RPMI7951 (cell line): ENCODE data around the gene RPS8. TPM values are rescaled to one million over a fixed set of nuclear protein-coding genes. Genes with fewer than 3 reads are reported as not detected.
"Not testable (repeated sequence)": the region's sequence is repeated elsewhere in the genome, so short reads cannot be mapped to it uniquely, and the experiment has no call there.

Source experiments
- DNase-seq: peaks from one replicate; pipeline ENCODE4 v3.0.0-alpha.2; 2012; ENCODE audit warnings: low read depth
- total RNA-seq: library from RNA; depleted of rRNA; stranded (reverse); fragments of >200 nt; shearing (Covaris generic); gene quantifications from 2 replicates; pipeline ENCODE4 v1.2.3, GENCODE V29; 2014; rRNA removed

Gene RPS8
- total RNA-seq, 1 experiment from 2014 or later, result 2,373 TPM

- DNase-seq, result no peak
These were observed 45.2 kb downstream of the RPS8 start for GRCh38 chr1:44820328-44821239.

DNA sequence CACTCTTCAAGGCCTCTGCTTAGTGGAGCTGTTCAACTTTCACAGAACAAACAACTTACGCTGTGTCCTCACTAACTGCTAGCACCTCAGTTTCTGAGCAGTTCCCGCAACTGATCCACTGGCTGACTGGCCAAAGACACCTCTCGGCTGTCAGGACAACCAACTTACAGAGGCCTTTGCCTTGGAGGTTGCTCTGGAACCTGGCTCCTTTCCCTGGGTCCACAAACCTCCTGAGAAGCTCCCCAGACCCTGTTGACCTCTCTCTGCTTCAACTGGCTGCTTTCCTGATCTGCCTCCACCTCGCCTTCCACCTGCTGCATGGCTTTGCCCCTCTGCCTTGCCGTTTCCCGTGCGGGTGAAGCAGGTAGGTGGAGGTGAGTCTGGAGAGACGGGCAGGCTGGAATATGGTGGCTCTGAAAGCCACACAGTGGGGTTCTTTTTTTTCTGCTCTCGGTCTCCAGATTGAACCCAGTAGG lies 45.9 kb downstream of the RPS8 start:
- DNase-seq, result no peak

DNA sequence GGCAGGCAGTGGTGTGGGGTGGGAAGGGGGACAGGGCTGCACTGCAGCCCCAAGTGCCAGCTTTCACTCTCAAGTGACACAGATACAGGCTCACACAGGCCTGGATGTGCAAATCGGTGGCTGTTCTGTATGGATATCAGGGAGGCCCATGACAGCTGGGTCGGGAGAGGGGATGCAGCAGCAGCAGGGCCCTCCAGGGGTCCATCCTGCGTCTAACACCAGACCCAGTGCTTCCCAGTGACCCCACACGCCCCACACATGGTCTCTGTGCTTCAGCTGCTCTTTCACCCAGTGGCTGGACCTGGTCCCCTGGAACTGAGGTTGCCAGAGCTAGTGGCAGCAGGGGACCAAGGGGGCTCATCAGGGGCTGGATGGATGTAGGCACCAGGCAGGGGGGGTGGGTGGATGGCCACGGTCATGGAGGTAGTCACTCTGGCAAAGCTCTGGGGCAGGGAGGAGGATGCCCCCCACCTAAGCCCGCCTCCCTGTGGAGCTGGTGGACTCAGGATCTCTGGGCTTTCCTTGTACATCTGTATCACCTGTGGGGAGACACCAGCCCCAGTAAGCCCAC lies 46.9 kb downstream of the RPS8 start:
- no peak for DNase-seq

DNA sequence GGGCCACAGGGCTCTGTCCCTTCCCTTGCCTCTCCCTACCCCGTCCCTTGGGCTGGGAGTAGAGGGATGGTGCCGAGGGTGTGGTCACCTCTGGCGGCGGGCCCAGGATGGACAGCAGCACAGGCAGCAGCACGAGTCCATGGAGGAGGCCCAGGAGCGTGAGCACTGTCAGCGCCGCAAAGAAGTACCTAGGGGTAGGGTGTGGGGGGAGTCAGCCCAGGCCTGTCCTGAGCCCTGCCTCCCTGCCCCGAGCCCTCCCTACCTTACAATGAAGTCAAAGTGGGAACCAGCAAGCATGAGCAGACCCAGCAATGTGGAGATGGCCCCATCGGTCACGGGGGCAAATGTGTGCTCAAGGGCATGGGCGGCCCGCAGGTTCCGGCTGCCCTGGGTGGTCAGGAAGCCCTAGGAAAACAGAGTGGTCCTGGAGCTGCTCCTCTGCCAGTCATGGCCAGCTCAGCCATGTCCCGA lies 47.7 kb downstream of the RPS8 start:
- DNase-seq, result no peak

DNA sequence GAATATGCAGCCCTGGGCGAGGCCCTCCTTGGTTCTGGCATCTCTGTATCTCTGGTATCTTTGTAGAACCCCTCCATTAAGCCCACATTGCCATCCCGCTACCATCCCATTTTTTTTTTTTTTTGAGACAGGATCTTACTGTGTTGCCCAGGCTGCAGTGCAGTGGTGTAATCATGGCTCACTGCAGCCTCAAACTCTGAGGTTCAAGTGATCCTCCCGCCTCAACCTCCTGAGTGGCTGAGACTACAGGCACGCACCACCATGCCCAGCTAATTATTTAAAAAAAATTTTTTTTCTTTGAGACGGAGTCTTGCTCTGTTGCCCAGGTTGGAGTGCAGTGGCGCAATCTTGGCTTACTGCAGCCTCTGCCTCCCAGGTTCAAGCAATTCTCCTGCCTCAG lies 49.1 kb downstream of the RPS8 start:
- not testable (repeated sequence) for DNase-seq

- no peak for DNase-seq
These were observed 51.2 kb downstream of the RPS8 start for GRCh38 chr1:44826375-44827196.

DNA sequence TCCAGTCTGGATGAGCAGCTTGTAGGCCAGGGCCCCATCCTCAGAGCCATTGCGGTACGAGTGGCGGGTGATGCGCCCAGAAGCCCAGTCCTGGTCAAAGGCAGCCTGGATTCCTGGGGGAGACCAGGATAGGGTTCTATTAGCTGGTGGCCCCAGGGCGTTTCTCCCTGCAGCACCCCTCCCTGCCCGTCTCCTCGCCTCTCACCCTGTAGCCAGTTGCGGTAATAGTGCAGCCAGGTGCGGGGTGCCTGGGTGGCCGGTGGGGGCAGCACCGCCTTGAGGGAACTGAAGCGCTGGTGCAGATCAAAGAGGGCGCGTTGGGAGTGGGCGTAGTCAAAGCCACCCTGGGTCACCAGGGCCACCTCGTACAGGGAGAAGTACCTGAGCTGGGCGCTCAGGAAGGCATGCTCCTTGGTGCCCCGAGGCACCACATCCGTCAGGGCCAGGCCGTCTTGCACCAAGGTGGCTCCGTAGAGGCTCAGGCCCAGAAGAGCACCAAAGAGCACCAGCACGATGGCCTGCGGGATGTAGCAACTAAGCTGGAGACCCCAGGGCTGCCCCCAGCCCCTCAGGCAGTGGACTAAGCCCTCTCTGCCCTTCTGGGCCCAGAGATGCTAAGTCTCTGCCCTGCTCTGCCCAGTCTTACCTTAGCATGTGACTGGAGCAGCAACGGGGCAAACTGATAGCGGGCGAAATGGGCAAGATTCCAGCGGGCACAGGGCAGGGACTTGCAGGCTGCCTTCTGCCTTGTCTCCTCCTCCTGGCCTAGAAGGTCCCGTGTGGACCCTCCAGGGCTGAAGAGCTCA lies 52.1 kb downstream of the RPS8 start:
- DNase-seq, result no peak

GRCh38 chr1:44828003-44828651 lies 52.8 kb downstream of the RPS8 start:
- DNase-seq, result no peak

Other genes with a start within 250 kb of the RPS8 start
- gene TMEM53, start 101.1 kb upstream of the RPS8 start, total RNA-seq, result 13.1 and 14.9 TPM in 2 replicates
- gene ARMH1, start 100.8 kb upstream of the RPS8 start, total RNA-seq, result 0.29 TPM in 1 of 2 replicates, not detected in the other
- gene RNU5D-1, start 44.4 kb upstream of the RPS8 start, total RNA-seq, result not detected in 2 replicates
- 127 and 130 TPM in 2 replicates for gene KIF2C, start 35.7 kb upstream of the RPS8 start, total RNA-seq
- not detected in 2 replicates for gene BEST4, start 12.6 kb downstream of the RPS8 start, total RNA-seq
- gene PLK3, start 24.8 kb downstream of the RPS8 start, total RNA-seq, result 8.8 and 10.7 TPM in 2 replicates
- gene DYNLT4, start 31.8 kb downstream of the RPS8 start, total RNA-seq, result 0.24 and 0.88 TPM in 2 replicates
- gene BTBD19, start 33.0 kb downstream of the RPS8 start, total RNA-seq, result 4.2 and 5.0 TPM in 2 replicates
- under 0.01 and 0.12 TPM in 2 replicates for gene PTCH2, start 67.7 kb downstream of the RPS8 start, total RNA-seq
- 56.0 and 63.9 TPM in 2 replicates for gene EIF2B3, start 211.1 kb downstream of the RPS8 start, total RNA-seq
- 23.6 and 27.9 TPM in 2 replicates for gene HECTD3, start 235.8 kb downstream of the RPS8 start, total RNA-seq
- 103 and 119 TPM in 2 replicates for gene UROD, start 236.7 kb downstream of the RPS8 start, total RNA-seq